Measurements from ENCODE around the gene ZNF221. TPM values are rescaled to one million over a fixed set of nuclear protein-coding genes. Genes with fewer than 3 reads are reported as not detected.

Gene ZNF221
- total RNA-seq, 2 experiments from 2014 or later: 0.34 to 0.41 TPM

DNA sequence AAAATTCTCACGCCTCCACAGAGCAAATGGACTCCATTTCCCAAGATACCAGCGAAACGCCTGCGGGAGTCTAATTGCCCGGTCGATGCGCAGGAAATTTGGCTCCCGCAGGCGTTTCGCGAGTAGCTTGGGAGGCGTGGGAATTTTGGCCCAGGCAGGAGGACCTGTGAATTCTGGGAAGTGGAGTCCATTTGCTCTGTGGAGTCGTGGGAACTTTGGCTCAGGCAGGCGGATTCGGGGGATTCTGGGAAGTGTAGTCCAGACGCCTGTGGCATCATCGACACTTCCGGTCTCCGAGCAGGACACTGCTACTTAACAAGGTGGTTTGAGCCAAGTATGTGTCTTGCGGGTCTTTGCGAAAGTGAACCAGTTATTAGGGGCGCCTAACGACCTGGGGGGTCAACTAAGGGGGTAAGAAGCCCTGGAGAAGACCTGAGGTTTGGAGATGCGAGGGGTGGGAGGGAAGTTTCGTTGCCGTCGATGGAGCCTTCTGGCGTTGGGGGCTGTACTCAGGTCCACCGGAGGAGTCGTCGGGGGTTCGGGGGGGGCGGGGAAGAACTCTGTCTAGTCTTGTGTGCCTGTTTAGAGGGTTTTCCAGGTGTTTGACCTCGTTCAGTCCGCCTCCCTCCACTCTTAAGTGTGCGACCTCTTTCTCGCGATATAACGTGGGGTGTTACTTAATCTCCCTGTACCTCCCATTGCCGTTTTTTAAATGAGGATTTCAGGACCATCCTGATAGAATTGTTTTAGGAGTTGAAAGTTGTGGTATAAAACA lies 33.1 kb downstream of the ZNF221 start, which contains the start of gene ZNF155:
ZNF155 (plus strand) TSS at position 277 of the 775 bp plus-strand sequence. CDS start 4,356 bp downstream, outside the sequence.
- peaks cover 16% of the 10 kb centered on the region for H3K4me1 ChIP-seq (ENCODE audit: insufficient read depth, low read length)
- ATAC-seq (ENCODE audit: poor library complexity) (peak; percentile 88), DNase-seq (peak; percentile 39 to 88 (median 56))
- intact Hi-C loops (cut with DNase I, micrococcal nuclease): loop anchor here (1.0 to 5.0 kb wide), 6 partner anchors 18 to 518 kb away; partner anchors contain the start of genes ZNF230 (in 2 of the 2), ZNF180 (in 1 of the 2), ZNF224 (in 1 of the 2) and ZNF284 (in 1 of the 2)
- TF ChIP-seq, protein P1, sequence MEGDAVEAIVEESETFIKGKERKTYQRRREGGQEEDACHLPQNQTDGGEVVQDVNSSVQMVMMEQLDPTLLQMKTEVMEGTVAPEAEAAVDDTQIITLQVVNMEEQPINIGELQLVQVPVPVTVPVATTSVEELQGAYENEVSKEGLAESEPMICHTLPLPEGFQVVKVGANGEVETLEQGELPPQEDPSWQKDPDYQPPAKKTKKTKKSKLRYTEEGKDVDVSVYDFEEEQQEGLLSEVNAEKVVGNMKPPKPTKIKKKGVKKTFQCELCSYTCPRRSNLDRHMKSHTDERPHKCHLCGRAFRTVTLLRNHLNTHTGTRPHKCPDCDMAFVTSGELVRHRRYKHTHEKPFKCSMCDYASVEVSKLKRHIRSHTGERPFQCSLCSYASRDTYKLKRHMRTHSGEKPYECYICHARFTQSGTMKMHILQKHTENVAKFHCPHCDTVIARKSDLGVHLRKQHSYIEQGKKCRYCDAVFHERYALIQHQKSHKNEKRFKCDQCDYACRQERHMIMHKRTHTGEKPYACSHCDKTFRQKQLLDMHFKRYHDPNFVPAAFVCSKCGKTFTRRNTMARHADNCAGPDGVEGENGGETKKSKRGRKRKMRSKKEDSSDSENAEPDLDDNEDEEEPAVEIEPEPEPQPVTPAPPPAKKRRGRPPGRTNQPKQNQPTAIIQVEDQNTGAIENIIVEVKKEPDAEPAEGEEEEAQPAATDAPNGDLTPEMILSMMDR (IDR thresholded peaks at IDR 0.05): no peak
- H3K27ac ChIP-seq (ENCODE audit: low read depth in 1 of 2, low read length in 2 of 2): peak within 1 kb of the TSS in 1 of 2 donors; percentile 72
- H3K36me3 ChIP-seq (ENCODE audit: insufficient read depth, low read length): peaks cover 6% of the 10 kb centered on the region
- no peaks in the 10 kb centered on the region for H3K27me3 Mint-ChIP-seq
- H3K4me1 Mint-ChIP-seq (ENCODE audit: low read depth): peaks cover 22% of the 10 kb centered on the region
- ChIA-PET POLR2A (interaction anchor here (1.6 kb wide), 1 partner anchor 49 kb away, joined by 4 read pairs; the partner anchor contains the start of gene ZNF45), CTCF (interaction anchor here (1.2 kb wide), 1 partner anchor 21 kb away, joined by 3 read pairs; no protein-coding TSS in a partner anchor)
- no peaks in the 10 kb centered on the region for H3K9me3 Mint-ChIP-seq
- peak within 1 kb of the TSS; percentile 97 for H3K4me3 Mint-ChIP-seq
- H3K9me3 ChIP-seq (ENCODE audit: control insufficient read depth in 1 of 2, insufficient read depth in 1 of 2, low read length in 2 of 2): peaks cover 0 to 6% of the 10 kb centered on the region in 2 experiments
- peak within 1 kb of the TSS; percentile 85 for H3K4me3 ChIP-seq (ENCODE audit: low read length)
- peaks cover 35% of the 10 kb centered on the region for H3K36me3 Mint-ChIP-seq (ENCODE audit: low read depth)
- no peaks in the 10 kb centered on the region for H3K27me3 ChIP-seq (ENCODE audit: control insufficient read depth in 1 of 2, insufficient read depth in 2 of 2, low read length in 2 of 2)
- H3K27ac Mint-ChIP-seq: peak within 1 kb of the TSS; percentile 83

DNA sequence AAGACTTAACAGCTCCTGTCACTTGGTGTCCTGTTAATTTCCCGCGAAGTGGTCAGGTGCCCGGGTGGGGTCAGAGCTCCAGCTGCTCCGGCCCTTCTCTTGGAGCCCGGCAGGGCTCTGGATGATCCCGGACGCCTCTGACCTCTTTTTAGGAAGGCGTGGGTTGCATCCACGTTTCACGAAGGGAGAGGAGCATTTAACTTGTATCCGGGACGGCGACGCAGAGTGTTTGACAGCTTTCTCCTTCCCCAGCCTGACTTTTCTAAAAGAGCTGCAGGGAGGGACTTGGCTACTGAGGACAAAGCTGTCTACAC lies 33.6 kb downstream of the ZNF221 start:
- H3K4me1 Mint-ChIP-seq (ENCODE audit: low read depth): peaks cover 22% of the 10 kb centered on the region
- TF ChIP-seq, protein P1 (IDR thresholded peaks at IDR 0.05): no peak
- Histone ChIP-seq H3K4me3 (ENCODE audit: low read length) (peak overlapping the region; percentile 85), H3K36me3 (ENCODE audit: insufficient read depth, low read length) (peaks cover 11% of the 10 kb centered on the region), H3K27ac (ENCODE audit: low read depth in 1 of 2, low read length in 2 of 2) (no peak overlapping the region), H3K9me3 (ENCODE audit: control insufficient read depth in 1 of 2, insufficient read depth in 1 of 2, low read length in 2 of 2) (peaks cover 0 to 6% of the 10 kb centered on the region in 2 experiments), H3K27me3 (ENCODE audit: control insufficient read depth in 1 of 2, insufficient read depth in 2 of 2, low read length in 2 of 2) (no peaks in the 10 kb centered on the region), H3K4me1 (ENCODE audit: insufficient read depth, low read length) (peaks cover 16% of the 10 kb centered on the region)
- no peaks in the 10 kb centered on the region for H3K27me3 Mint-ChIP-seq
- ChIA-PET POLR2A (interaction anchor here (1.6 kb wide), 1 partner anchor 49 kb away, joined by 4 read pairs; the partner anchor contains the start of gene ZNF45), CTCF (interaction anchor here (1.2 kb wide), 1 partner anchor 20 kb away, joined by 3 read pairs; no protein-coding TSS in a partner anchor)
- H3K27ac Mint-ChIP-seq: peak overlapping the region; percentile 83
- H3K4me3 Mint-ChIP-seq: peak overlapping the region; percentile 97
- H3K36me3 Mint-ChIP-seq (ENCODE audit: low read depth): peaks cover 41% of the 10 kb centered on the region
- intact Hi-C loops (cut with DNase I, micrococcal nuclease): loop anchor here (1.0 to 5.0 kb wide), 5 partner anchors 18 to 518 kb away; partner anchors contain the start of genes ZNF230 (in 2 of the 2), ZNF180 (in 1 of the 2), ZNF224 (in 1 of the 2) and ZNF284 (in 1 of the 2)
- ATAC-seq (ENCODE audit: poor library complexity) (no peak), DNase-seq (peak in 1 of 14 experiments; percentile 13)
- no peaks in the 10 kb centered on the region for H3K9me3 Mint-ChIP-seq

DNA sequence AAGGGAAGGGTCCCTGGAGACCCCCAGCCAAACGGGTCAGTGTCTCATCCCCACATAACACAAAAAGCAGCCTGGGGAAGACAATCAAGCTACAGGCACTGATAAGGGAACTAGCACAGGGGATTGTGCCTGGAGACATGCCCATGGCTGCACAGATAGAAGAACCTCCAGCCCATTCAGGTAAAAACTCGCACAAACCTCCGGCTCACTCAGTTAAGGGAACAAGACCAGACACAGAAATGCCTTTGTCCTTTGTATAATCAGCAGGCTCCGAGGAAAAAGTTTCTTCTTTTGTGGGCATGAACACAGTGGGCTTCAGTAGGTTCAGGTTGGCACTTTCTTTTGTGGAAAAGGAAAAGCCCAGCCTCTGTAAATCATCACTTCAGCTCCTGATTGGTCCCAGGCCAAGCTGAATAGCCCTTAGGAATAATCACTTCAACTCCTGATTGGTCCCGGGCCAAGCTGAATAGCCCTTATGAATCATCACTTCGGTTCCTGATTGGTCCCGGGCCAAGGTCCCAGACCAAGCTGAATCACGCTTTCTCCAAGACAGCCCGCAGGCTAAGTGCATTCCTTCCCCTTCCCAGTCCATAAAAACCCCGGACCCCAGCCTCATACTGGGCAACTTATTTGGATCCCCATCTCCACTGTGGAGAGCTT lies 46.7 kb downstream of the ZNF221 start:
- no peaks in the 10 kb centered on the region for H3K27me3 Mint-ChIP-seq
- H3K27ac Mint-ChIP-seq: no peak overlapping the region
- DNase-seq (no peak), ATAC-seq (ENCODE audit: poor library complexity) (no peak)
- POLR2A ChIA-PET: no interaction called here
- Histone ChIP-seq H3K27me3 (ENCODE audit: control insufficient read depth in 1 of 2, insufficient read depth in 2 of 2, low read length in 2 of 2) (no peaks in the 10 kb centered on the region), H3K4me1 (ENCODE audit: insufficient read depth, low read length) (peaks cover 7% of the 10 kb centered on the region), H3K4me3 (ENCODE audit: low read length) (no peak overlapping the region), H3K9me3 (ENCODE audit: control insufficient read depth in 1 of 2, insufficient read depth in 1 of 2, low read length in 2 of 2) (peaks cover 7 to 30% of the 10 kb centered on the region in 2 experiments), H3K27ac (ENCODE audit: low read depth in 1 of 2, low read length in 2 of 2) (no peak overlapping the region), H3K36me3 (ENCODE audit: insufficient read depth, low read length) (peaks cover 42% of the 10 kb centered on the region)
- TF ChIP-seq, protein P1 (IDR thresholded peaks at IDR 0.05): no peak
- H3K36me3 Mint-ChIP-seq (ENCODE audit: low read depth): peaks cover 74% of the 10 kb centered on the region
- H3K9me3 Mint-ChIP-seq: peaks cover 13% of the 10 kb centered on the region
- no peak overlapping the region for H3K4me3 Mint-ChIP-seq
- CTCF ChIA-PET: no interaction called here
- H3K4me1 Mint-ChIP-seq (ENCODE audit: low read depth): peaks cover 8% of the 10 kb centered on the region
- intact Hi-C loops (cut with DNase I, micrococcal nuclease): no loop called here

Measured in CD4-positive, alpha-beta T cell (primary cell).